ENCODE measurements around the gene HNRNPL.

GRCh38 chr19:38883286-38883685 lies 33.5 kb upstream of the HNRNPL start:
- TF ChIP-seq, protein P1, sequence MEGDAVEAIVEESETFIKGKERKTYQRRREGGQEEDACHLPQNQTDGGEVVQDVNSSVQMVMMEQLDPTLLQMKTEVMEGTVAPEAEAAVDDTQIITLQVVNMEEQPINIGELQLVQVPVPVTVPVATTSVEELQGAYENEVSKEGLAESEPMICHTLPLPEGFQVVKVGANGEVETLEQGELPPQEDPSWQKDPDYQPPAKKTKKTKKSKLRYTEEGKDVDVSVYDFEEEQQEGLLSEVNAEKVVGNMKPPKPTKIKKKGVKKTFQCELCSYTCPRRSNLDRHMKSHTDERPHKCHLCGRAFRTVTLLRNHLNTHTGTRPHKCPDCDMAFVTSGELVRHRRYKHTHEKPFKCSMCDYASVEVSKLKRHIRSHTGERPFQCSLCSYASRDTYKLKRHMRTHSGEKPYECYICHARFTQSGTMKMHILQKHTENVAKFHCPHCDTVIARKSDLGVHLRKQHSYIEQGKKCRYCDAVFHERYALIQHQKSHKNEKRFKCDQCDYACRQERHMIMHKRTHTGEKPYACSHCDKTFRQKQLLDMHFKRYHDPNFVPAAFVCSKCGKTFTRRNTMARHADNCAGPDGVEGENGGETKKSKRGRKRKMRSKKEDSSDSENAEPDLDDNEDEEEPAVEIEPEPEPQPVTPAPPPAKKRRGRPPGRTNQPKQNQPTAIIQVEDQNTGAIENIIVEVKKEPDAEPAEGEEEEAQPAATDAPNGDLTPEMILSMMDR (IDR thresholded peaks at IDR 0.05), result no peak
- no peak for TF ChIP-seq EZH2 (IDR thresholded peaks at IDR 0.05; ENCODE audit: borderline replicate concordance, insufficient read depth, low read depth, low read length, poor library complexity, severe bottlenecking)
